Measurements from ENCODE around the gene MPDU1.
A peak's percentile ranks its signal among the peaks of the same experiment; 100 is the strongest.
"Not testable (repeated sequence)": the region's sequence is repeated elsewhere in the genome, so short reads cannot be mapped to it uniquely, and the experiment has no call there.

Gene MPDU1

GRCh38 chr17:7582396-7583252 lies 1.0 kb upstream of the MPDU1 start:
- DNase-seq: no peak

GRCh38 chr17:7586673-7587419 lies 3.2 kb downstream of the MPDU1 start:
- DNase-seq: no peak

GRCh38 chr17:7587420-7588151 lies 3.9 kb downstream of the MPDU1 start:
- DNase-seq: no peak

DNA sequence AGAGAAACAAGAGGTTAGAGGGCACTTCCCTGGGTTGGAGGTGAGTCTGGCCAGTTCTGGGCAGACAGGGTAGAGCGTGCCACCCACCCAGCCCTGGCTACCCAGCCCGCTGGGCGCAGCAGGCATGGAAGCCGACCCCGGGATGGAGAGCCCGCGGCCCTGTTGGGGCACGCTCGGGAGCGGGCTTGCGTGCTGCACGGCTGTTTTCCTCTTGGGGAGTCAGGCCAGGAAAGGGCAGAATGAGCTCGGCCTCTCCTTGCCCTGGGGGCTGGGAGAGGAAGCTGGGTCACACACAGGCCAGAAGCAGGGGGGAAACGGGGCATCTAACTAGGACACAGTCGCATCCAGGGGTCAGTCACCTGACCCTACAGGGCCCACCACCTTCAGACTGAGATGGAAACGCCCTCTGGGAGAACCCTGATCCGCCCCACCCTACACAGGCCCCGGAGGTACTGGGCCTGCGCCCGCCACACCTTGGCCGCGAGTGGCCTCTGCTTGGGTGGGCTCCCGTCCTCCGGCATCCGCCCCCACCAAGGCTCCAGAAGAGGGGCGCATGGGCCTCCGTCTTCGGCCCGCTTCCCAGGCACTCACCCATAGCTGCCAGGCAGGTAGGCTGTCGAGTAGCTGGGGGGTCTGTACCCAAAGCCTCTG lies 5.0 kb downstream of the MPDU1 start:
- no peak for DNase-seq

- DNase-seq: peak; percentile 77
These were observed 5.7 kb downstream of the MPDU1 start for GRCh38 chr17:7589204-7589868.

DNA sequence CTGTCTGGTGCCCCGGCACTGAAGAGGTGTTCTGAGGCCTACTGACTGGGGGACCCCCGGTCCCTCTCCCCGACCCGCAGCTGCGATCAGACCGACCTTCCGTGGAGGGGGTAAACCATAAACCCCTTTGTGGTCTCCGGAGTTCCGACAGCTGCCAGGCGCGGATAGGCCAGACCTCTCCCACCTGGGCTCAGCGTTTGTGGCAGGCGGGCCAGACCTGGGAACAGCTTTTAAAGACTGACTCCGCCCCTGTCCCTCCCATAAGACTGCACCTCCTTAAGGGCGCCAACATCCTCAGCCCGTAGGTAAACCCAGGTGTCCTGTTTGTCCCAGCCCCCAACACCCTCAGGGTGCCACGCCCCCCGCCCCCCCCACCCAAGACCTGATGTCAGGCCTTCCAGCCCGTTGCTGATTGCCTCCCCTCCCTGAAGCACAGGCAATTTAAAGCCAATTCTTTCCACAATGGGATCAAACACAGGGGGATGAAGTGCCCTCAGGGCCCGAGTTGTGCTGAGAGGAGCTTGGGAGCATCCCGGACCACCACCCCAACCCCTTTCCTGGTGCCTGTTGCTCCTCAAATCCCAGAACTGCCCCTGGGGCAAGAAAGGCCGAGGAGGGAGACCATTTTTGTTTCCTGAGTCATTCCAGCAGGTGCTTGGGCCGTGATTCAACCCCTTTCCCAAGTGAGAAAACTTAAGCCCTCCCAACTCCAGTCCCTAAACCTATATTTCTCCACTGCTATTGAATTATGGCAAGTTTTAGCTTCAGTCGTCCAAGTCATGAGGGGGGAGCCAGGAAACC lies 6.4 kb downstream of the MPDU1 start, which contains the start of gene SOX15:
TSS of gene SOX15 (minus strand) at position 204 of the 801 bp plus-strand sequence. CDS start 418 bp downstream, outside the sequence.
- DNase-seq: no peak

GRCh38 chr17:7590743-7591142 lies 7.1 kb downstream of the MPDU1 start:
- no peak for DNase-seq

- DNase-seq: no peak
These were observed 7.9 kb downstream of the MPDU1 start for GRCh38 chr17:7591596-7591995.

- DNase-seq: no peak
These were observed 8.9 kb downstream of the MPDU1 start for GRCh38 chr17:7592422-7593021.

GRCh38 chr17:7593296-7593695 lies 9.6 kb downstream of the MPDU1 start:
- DNase-seq: no peak

- not testable (repeated sequence) for DNase-seq
These were observed 13.9 kb downstream of the MPDU1 start for GRCh38 chr17:7597561-7597960.

DNA sequence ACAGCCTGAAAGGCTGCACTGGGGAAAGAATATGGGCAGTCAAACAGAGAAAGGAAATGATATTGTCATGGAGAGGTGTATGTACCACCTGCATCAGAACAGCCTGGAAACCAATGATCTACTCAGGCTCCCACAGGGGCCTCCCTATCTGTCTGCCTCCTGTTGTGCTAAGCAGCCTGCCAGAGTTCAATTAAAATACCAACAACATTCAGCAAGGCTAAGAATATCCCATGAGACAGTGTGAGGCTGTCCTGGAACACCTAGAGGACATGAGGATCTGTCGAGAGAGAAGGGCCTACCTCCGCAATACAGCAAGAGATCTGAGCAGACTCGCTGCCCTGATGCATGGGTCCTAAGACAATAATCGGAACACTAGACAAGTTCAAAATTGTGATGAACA lies 22.6 kb downstream of the MPDU1 start:
- no peak for DNase-seq

GRCh38 chr17:7610641-7611040 lies 27.0 kb downstream of the MPDU1 start:
- no peak for DNase-seq

- no peak for DNase-seq
These were observed 28.1 kb downstream of the MPDU1 start for GRCh38 chr17:7611635-7612293.

DNA sequence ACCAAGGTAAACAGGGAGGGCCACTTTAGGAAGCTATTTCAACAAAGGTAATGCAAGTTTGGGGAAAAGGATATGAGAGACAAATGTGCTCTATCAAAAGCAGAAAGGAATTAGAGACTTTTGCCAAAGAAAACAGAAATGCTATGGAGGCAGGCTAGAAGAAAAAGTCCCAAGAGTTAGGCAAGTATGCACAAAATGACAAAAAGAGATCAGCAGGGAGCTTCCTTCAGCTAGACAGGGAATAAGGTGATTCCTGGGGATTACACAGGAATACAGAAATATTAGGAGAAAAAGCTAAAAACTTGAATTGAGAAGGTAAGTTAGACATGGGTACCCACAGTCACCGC lies 28.6 kb downstream of the MPDU1 start:
- DNase-seq: no peak

- no peak for DNase-seq
These were observed 30.2 kb downstream of the MPDU1 start for GRCh38 chr17:7613769-7614424.

DNA sequence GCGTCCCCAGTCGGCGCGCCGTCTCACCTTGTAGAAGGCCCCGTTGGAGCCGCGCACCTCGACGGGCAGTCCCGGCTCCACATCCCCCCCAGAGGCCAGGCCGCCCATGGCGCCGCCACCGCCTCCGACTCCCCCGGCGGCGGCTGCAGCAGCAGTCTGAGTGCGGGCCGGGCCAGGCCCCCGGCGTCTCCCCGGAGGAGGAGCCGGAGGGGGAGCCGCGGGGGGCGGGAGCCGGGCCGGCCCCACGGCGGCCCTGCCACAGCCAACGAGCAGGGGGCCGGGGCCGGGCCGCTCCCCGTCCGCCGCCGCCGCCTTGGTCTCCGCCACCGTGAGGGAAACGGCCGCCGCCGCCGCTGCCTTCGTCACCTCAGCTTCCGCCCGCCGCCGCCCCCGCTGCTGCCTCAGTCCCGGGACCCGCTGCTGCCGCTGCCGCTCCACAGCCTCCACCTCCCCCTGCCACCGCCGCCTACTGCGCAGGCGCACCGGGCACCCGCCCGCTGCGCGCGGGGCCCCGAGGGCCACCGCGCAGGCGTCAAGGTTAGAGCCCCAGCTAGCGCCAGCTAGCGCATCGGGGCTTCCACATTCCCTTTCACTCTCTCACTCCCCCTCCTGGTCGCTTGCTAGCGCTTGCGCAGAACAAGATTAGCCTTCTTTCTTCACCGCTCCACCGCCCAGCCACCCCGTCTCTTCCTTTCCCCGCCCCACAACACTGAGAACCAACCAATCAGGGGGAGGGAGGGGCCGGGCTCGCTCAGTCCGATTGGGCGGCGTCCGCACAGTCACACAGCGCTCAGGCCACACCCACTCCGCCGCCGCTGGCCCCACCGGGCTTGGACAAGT lies 31.0 kb downstream of the MPDU1 start, which contains the start of gene FXR2:
TSS of gene FXR2 (minus strand) at position 473 of the 840 bp plus-strand sequence. CDS start at position 108, 365 bp downstream.
- peak; percentile 100 for DNase-seq

DNA sequence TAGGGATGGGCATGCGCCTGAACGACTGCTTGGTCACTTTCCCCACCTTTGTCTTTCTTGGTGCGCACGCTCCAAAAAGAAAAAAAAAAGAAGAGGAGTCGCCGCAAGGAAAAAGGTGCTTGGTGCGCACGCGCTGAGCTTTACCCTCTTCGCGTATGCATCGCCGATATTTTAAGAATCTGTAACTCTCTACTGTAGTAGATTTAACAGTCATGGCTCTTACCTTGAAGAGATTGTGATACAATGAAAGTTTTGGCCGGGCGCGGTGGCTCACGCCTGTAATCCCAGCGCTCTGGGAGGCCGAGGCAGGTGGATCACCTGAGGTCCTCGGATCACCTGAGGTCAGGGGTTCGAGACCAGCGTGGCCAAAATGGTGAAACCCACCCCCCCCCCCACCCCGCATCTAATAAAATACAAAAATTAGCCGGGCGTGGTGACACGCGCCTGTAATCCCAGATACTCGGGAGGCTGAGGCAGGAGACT lies 31.7 kb downstream of the MPDU1 start:
- DNase-seq: no peak

DNA sequence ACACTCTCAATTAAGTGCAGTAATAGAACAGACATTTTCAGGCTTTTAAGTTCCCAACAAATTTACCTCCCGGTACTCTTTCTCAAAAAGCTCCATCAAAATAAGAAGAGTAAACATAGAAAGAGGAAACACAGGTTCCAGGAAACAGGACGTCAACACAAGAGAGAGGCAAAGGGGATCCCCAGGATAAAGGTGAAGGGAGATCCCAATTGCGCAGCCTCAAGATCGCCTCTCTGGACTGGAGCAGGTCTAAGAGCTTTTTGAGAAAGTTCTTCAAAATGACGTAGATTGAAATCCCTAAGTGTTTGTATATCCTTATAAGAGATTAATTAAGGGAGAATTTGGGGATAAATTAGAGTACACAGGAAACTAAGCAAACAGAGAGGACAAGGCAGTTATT lies 35.0 kb downstream of the MPDU1 start:
- no peak for DNase-seq

Measured in activated CD4-positive, alpha-beta T cell treated with anti-CD3 and anti-CD28 coated beads for 48 hours (primary cell).